Activated T-cell treated with anti-CD3 and anti-CD28 coated beads, Interleukin-2, amount 50 U/mL, for 1 hour (primary cell): ENCODE data around the gene PDIA4.
A peak's percentile ranks its signal among the peaks of the same experiment; 100 is the strongest.

Source experiments
- DNase-seq: peaks from one replicate; pipeline ENCODE4 v3.0.0-alpha.2; 2020

The PDIA4 gene

DNA sequence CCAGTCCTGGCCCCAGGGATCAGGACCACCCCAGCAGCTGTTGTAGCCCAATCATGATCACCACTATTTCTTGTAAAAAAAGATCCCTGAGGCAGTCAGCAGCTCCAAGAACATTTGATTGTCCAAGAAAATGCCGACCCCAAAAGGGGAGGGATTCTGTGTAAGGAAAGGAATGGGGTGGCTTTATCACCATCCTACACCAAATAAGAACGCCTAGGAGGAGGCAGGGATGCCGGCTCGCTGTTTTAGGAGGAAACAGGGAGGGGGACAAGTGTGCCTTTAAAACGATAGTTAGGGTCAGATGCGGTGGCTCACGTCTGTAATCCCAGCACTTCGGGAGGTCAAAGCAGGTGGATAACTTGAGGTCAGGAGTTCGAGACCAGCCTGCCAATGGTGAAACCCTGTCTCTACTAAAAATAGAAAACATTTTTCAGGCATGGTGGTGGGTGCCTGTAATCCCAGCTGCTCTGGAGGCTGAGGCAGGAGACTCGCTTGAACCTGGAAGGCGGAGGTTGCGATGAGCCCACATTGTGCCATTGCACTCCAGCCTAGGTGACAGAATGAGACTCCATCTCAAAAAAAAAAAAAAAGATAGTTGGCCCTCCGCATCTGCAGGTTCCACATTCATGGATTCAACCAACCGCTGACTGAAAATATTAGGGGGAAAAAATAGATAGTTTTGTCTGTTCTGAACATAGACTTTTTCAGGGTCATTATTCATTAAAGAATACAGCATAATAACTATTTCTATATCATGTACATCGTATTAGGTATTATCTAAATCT, 63.6 kb downstream of the PDIA4 start:
- no peak for DNase-seq

DNA sequence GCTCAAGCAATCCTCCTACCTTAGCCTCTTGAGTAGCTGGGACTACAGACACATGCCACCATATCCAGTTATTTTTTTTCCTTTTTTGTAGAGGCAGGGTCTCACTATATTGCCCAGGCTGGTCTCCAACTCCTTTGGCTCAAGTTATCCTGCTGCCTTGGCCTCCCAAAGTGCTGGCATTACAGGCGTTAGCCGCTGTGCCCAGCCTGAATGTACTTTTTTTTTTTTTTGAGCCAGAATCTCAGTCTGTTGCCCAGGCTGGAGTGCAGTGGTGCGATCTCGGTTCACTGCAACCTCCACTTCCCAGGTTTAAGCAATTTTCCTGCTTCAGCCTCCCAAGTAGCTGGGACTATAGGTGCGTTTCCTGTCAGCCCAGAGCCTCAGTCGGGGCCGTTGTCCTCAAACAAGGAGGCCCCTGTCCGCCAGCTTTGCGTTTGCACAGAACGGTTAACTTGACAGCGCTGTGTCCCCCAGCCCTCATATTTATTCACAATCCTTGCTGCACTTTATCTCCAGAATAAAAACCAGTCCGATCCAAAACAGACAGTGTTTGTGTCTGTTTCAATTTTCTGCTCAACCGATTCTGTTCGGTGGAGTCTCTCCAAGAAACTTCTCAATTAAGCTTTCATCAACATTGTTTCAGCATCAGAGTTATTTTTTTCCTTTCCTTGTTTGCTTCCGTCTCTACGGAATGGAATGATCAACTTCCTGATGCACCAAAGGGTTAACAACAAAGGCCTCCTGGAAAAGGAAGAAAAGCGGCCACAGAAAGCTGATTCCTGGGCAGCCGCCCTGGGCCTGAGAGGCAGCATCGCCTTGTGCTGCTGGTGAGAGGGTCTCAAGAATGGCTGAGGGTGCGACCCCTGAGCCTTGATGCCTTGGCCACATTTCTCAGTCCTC, 64.5 kb downstream of the PDIA4 start:
- DNase-seq = no peak

DNA sequence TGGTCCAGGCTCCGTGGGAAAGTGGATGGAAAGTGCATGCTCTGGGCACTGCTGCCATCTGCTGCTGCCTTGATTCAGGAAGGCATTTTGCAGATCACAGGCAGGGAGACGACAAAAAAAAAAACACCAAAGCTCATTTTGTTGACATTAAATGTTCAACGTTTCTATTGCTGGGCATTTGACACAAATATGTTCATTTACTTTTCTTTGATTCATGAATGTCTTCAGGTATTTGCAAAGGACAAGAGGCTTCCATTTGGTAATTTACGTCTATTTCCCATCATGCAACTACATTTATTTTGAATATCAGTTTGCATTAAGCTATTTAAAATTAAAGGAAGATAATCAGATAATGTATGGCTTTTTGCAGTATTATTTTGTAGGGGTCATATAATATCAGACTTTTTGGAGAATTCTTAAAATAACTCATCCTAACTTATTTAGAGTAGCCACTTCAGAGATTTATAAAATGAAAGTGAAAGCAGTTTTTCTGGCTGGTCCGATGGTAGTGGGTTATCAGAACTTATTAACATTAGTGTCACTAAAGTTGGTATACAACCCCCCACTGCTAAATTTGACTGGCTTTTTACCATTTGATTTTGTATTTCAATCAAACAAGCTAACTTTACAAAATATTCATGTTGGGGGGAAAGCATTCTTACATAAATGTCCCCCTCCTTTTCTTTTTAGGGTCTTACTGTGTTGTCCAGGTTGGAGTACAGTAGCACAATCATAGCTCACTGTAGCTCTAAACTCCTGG, 65.3 kb downstream of the PDIA4 start:
- peak; percentile 67 for DNase-seq

DNA sequence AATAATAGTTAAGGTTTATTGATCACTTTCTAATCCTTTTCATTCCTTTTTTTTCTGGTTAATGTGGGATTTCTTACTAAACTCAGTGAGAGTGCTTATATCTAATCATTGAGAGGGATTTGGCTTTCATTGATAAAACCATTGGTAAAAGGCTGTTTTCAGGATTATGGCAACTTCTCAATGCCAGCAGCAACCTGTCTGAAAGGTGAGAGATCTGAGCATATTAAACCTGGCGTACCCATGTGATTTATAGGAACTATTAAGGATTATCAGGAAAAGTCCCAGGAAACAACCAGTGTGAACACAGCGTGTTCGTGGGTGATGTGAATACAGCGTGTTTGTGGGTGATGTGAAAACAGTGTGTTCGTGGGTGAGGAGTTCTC, 65.9 kb downstream of the PDIA4 start:
- no peak for DNase-seq

DNA sequence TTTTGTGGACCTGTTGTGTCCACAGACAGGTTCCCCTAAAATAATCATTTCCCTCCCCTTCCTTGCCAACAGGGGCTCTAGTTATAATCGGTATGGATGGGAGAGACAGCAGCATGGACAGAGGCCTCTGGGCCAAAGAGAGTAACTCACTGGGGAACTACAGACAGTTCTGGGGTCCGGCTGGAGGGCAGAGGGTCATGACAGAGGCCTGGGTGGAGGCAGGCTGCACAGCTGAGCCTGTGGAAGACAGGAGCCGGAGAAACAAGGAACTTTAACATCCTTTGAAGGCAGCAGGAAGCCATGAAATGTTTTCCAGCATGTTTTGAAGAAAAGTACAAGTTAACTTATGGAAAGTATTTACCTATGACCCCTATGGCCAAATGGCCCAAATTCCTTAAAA, 68.6 kb downstream of the PDIA4 start:
- DNase-seq = no peak

DNA sequence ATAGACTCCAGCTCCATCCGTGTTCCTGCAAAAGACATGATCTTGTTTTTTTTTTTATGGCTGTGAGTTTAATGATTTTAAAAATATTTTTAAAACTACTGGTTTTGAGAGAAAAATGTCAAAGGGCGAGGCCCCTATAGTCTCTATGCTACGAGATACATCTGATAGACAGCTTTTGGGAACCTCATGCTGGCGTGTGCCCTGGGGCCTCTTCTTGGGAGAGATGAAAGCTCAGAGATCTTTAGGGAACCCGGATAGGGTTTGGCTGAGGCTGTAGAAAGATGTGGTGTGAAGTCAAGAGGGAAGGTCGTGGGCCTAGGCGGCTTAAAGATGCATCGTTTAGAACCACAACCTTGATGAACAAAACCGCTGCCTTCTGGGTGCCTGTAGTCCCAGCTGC, 70.2 kb downstream of the PDIA4 start:
- no peak for DNase-seq

DNA sequence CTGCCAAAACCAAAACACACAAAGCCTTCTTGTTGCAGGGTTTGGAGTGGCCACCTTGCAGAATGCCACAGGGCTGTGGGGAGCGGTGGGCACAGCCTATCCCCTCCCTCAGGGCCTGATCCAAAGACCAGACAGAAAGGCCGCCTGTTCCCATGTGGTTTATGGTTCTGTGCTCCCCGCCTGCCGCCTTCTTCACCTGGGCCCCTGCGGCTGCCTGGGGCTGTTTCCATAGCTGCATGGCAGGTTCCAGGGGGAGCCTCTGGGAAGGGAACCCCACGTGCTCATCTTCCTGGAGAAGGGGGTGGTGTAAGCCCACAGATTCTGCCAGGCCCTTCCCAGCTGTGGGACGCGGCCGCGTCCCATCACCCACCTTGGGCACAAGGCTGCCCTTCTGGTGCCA, 73.5 kb downstream of the PDIA4 start:
- no peak for DNase-seq

GRCh38 chr7:148953676-148954075, 74.6 kb downstream of the PDIA4 start:
- DNase-seq = no peak
